ENCODE measurements around the gene FAM50B. TPM values are rescaled to one million over a fixed set of nuclear protein-coding genes. Genes with fewer than 3 reads are reported as not detected.

The FAM50B gene
- total and polyA plus RNA-seq, 2 of the 4 experiments (the other 2 are of a cell fraction): 4.1 to 7.4 TPM

DNA sequence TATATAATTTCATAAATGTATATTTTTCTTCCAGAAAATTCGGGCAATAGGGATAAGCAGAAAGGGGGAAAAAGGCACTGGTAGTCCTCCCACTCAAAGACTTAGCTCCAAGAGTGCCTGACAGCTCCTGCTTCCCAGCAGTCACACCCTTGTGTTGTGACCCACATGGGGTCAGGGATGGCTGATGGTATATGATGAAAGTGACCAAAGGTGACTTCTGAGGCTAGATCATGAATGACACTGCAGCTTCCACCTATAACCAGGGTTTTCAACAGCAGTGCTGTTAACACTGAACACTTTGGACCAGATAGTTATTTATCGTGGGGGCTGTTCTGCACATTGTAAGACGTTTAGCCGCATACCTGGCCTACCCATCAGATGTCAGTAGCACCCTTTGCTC lies 22.3 kb downstream of the FAM50B start:
- H2BK5ac ChIP-seq (ENCODE audit: low read depth, low read length, poor library complexity, severe bottlenecking): no peak overlapping the region
- intact Hi-C loops (cut with micrococcal nuclease): no loop called here
- H2AFZ ChIP-seq (replicated peaks; ENCODE audit: low read length, poor library complexity): no peak overlapping the region
- DNase-seq (no peak), ATAC-seq (ENCODE audit: low read depth) (no peak)
- no peaks in the 10 kb centered on the region for H3K9me1 ChIP-seq (ENCODE audit: insufficient read depth, low read length)
- no peak overlapping the region for H4K5ac ChIP-seq (ENCODE audit: low read depth, low read length)
- no peak overlapping the region for H2BK20ac ChIP-seq (ENCODE audit: low read depth, low read length)
- H4K20me1 ChIP-seq (ENCODE audit: insufficient read depth, low read length): no peaks in the 10 kb centered on the region
- 0 out of 2 replicates have a peak, but pooled peaks cover 2% of the 10 kb centered on the region for H3K4me1 ChIP-seq (ENCODE audit: control insufficient read depth, insufficient read depth, low read length)
- TF ChIP-seq FOS (IDR thresholded peaks at IDR 0.05; ENCODE audit: low read depth, low read length) (no peak), MAZ (IDR thresholded peaks at IDR 0.05; ENCODE audit: borderline replicate concordance, low read depth, low read length) (no peak), RFX5 (IDR thresholded peaks at IDR 0.05; ENCODE audit: low read depth, low read length) (no peak), RAD21 (IDR thresholded peaks at IDR 0.05; ENCODE audit: low read length) (no peak), CEBPB (IDR thresholded peaks at IDR 0.05; ENCODE audit: low read depth, low read length) (no peak)
- TF ChIP-seq, protein P1, sequence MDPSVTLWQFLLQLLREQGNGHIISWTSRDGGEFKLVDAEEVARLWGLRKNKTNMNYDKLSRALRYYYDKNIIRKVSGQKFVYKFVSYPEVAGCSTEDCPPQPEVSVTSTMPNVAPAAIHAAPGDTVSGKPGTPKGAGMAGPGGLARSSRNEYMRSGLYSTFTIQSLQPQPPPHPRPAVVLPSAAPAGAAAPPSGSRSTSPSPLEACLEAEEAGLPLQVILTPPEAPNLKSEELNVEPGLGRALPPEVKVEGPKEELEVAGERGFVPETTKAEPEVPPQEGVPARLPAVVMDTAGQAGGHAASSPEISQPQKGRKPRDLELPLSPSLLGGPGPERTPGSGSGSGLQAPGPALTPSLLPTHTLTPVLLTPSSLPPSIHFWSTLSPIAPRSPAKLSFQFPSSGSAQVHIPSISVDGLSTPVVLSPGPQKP (IDR thresholded peaks at IDR 0.05; ENCODE audit: borderline replicate concordance, low read depth, low read length): no peak
- H3K36me3 ChIP-seq (ENCODE audit: control insufficient read depth, insufficient read depth, low read length): no peaks in the 10 kb centered on the region
- H3K27me3 ChIP-seq (ENCODE audit: control insufficient read depth, insufficient read depth, low read length): peaks cover 5% of the 10 kb centered on the region
- in situ Hi-C loops (cut with MboI; ENCODE audit: low sequenced_read_pairs): no loop called here
- CTCF ChIA-PET: no interaction called here
- POLR2A ChIA-PET (ENCODE audit: unreplicated experiment): no interaction called here
- H3K56ac ChIP-seq (ENCODE audit: extremely low read depth, insufficient read depth, low read length): no peak overlapping the region
- H3K4ac ChIP-seq (ENCODE audit: low read depth, low read length): no peak overlapping the region
- H3K9me3 ChIP-seq (ENCODE audit: control insufficient read depth, insufficient read depth, low read length): no peaks in the 10 kb centered on the region
- BruUV-seq (replicated peaks): no TSS peak
- no peak overlapping the region for H3K23ac ChIP-seq (ENCODE audit: low read depth, low read length)
- no peak overlapping the region for H4K8ac ChIP-seq (ENCODE audit: low read depth in 2 of 2, low read length in 2 of 2)
- H3K14ac ChIP-seq (replicated peaks; ENCODE audit: low read depth, low read length): no peak overlapping the region
- H4K91ac ChIP-seq (ENCODE audit: insufficient read depth, low read depth, low read length): no peak overlapping the region
- H2AK5ac ChIP-seq (ENCODE audit: low read depth, low read length): no peak overlapping the region
- H3K4me3 ChIP-seq (ENCODE audit: insufficient read depth, low read depth, low read length): no peak overlapping the region
- H2AK9ac ChIP-seq (replicated peaks; ENCODE audit: low read depth, low read length, poor library complexity): no peak overlapping the region
- no peak overlapping the region for H2BK120ac ChIP-seq (ENCODE audit: low read depth, low read length)
- no peak overlapping the region for H3K18ac ChIP-seq (ENCODE audit: low read depth, low read length)
- no peak overlapping the region for H3K4me2 ChIP-seq (ENCODE audit: low read depth, low read length)
- no peak overlapping the region for H3K9ac ChIP-seq (ENCODE audit: low read depth, low read length)
- dilution Hi-C loops (cut with HindIII; ENCODE audit: low sequenced_read_pairs, unreplicated experiment): no loop called here
- H3K27ac ChIP-seq (ENCODE audit: insufficient read depth, low read length): no peak overlapping the region
- H2BK15ac ChIP-seq (ENCODE audit: low read depth, low read length): no peak overlapping the region
- WGBS, 2 experiments (ENCODE audit: extremely low coverage in 2 of 2, insufficient read length in 1 of 2): no CpG with 5 or more reads among the region's 4 CpGs
- no peaks in the 10 kb centered on the region for H3K79me1 ChIP-seq (ENCODE audit: low read depth in 1 of 2, low read length in 2 of 2)

Data from IMR-90 (cell line).